HPDE6-E6E7 (cell line): ENCODE measurements around the gene BFAR.
"Not testable (repeated sequence)": the region's sequence is repeated elsewhere in the genome, so short reads cannot be mapped to it uniquely, and the experiment has no call there.

Experiments used
- DNase-seq: peaks from one replicate; pipeline ENCODE4 v3.0.0; 2011; ENCODE audit warnings: missing footprints; ENCODE audit errors: extremely low spot score

Gene BFAR

GRCh38 chr16:14632693-14633569 is at the start of gene BFAR:
BFAR (plus strand) TSS chr16:14632951; CDS start chr16:14644347, 11,396 bp downstream.
- peak; percentile 94 for DNase-seq

- no peak for DNase-seq
These were observed 47.5 kb upstream of the BFAR start for GRCh38 chr16:14585287-14585686.

- no peak for DNase-seq
These were observed 46.0 kb upstream of the BFAR start for GRCh38 chr16:14586637-14587305.

- DNase-seq, result no peak
These were observed 32.6 kb upstream of the BFAR start for GRCh38 chr16:14600164-14600563.

GRCh38 chr16:14602443-14602963 is 30.2 kb upstream of the BFAR start:
- no peak for DNase-seq

- no peak for DNase-seq
These were observed 26.6 kb upstream of the BFAR start for GRCh38 chr16:14606102-14606501.

- DNase-seq, result no peak
These were observed 24.6 kb upstream of the BFAR start for GRCh38 chr16:14608111-14608566.

- DNase-seq, result no peak
These were observed 24.1 kb upstream of the BFAR start for GRCh38 chr16:14608604-14609003.

GRCh38 chr16:14609716-14610115 is 23.0 kb upstream of the BFAR start:
- DNase-seq, result no peak

- DNase-seq, result no peak
These were observed 21.1 kb upstream of the BFAR start for GRCh38 chr16:14611660-14612059.

GRCh38 chr16:14613991-14614390 is 18.8 kb upstream of the BFAR start:
- no peak for DNase-seq

GRCh38 chr16:14616280-14616679 is 16.5 kb upstream of the BFAR start:
- no peak for DNase-seq

GRCh38 chr16:14618566-14618965 is 14.2 kb upstream of the BFAR start:
- no peak for DNase-seq

GRCh38 chr16:14627078-14627477 is 5.7 kb upstream of the BFAR start:
- no peak for DNase-seq

GRCh38 chr16:14628806-14629611 is 3.7 kb upstream of the BFAR start:
- no peak for DNase-seq

- DNase-seq, result no peak
These were observed 3.2 kb upstream of the BFAR start for GRCh38 chr16:14629612-14629918.

GRCh38 chr16:14629919-14630619 is 2.7 kb upstream of the BFAR start, which contains the start of gene PARN:
PARN (minus strand) TSS chr16:14630260; CDS start chr16:14630125, 135 bp downstream.
- DNase-seq, result peak; percentile 97

- DNase-seq, result not testable (repeated sequence)
These were observed 2.0 kb upstream of the BFAR start for GRCh38 chr16:14630620-14631330.

GRCh38 chr16:14634389-14634725 is 1.6 kb downstream of the BFAR start:
- no peak for DNase-seq

GRCh38 chr16:14635395-14636165 is 2.8 kb downstream of the BFAR start:
- no peak for DNase-seq
